Activated B cell treated with CpG ODN at 0.5 μM for 24 hours (primary cell): ENCODE data around the gene NEIL1. TPM values are rescaled to one million over a fixed set of nuclear protein-coding genes. Genes with fewer than 3 reads are reported as not detected.

Experiments used
- ATAC-seq: fragments of 200-7000 bp; cut with Tn5 transposase; one replicate; pipeline ENCODE4 v1.10.0; 2021; ENCODE audit warnings: low read depth, mild to moderate bottlenecking, moderate library complexity
- CTCF ChIA-PET: fragments of 350-600 bp; sonication (Branson Sonifier 250); formaldehyde crosslinking; loops from one replicate; lab custom pipeline; 2021; ENCODE audit warnings: antibody characterized with exemption; lab: Charles Lee
- POLR2A ChIA-PET: fragments of 350-600 bp; sonication (Branson Sonifier 250); formaldehyde crosslinking; loops from one replicate; lab custom pipeline; 2021; ENCODE audit warnings: antibody characterized with exemption; lab: Charles Lee
- DNase-seq: peaks from one replicate; pipeline ENCODE4 v3.0.0; 2022
- H3K27ac Mint-ChIP-seq: one replicate; pipeline ENCODE4 v1.8.0; 2020; ENCODE audit warnings: mixed read lengths
- H3K27me3 Mint-ChIP-seq: one replicate; pipeline ENCODE4 v1.8.0; 2021; ENCODE audit warnings: mixed read lengths
- H3K36me3 Mint-ChIP-seq: one replicate; pipeline ENCODE4 v1.8.0; 2021; ENCODE audit warnings: low read depth, mixed read lengths
- H3K4me1 Mint-ChIP-seq: one replicate; pipeline ENCODE4 v1.8.0; 2021; ENCODE audit warnings: mixed read lengths
- H3K4me3 Mint-ChIP-seq: one replicate; pipeline ENCODE4 v1.8.0; 2020; ENCODE audit warnings: mild to moderate bottlenecking, mixed read lengths
- H3K9me3 Mint-ChIP-seq: one replicate; pipeline ENCODE4 v1.8.0; 2020; ENCODE audit warnings: mixed read lengths
- CTCF ChIP-seq: fragments of 200-600 bp; IDR thresholded peaks from one replicate; pipeline ENCODE4 v1.8.0; 2022; ENCODE audit warnings: antibody characterized with exemption, mild to moderate bottlenecking
- intact Hi-C: fragments of 100-400 bp; cut with micrococcal nuclease; formaldehyde crosslinking; loops from one replicate; pipeline ENCODE4 v1.15.1; 2024
- total RNA-seq: library from RNA; stranded (reverse); gene quantifications from 2 replicates; pipeline ENCODE4 v1.2.3, GENCODE V29; 2022

The NEIL1 gene
- total RNA-seq, 1 donor from 2014 or later: 35.8 TPM

GRCh38 chr15:75354454-75354853, 7.6 kb downstream of the NEIL1 start:
- Mint-ChIP-seq H3K9me3 (peaks cover 7% of the 10 kb centered on the region), H3K27me3 (peaks cover 1% of the 10 kb centered on the region), H3K27ac (no peak overlapping the region), H3K4me3 (no peak overlapping the region), H3K4me1 (peaks cover 20% of the 10 kb centered on the region), H3K36me3 (peaks cover 27% of the 10 kb centered on the region)
- ATAC-seq (no peak), DNase-seq (no peak)
- intact Hi-C loops: no loop called here
- TF ChIP-seq CTCF: no peak
- CTCF ChIA-PET: interaction anchor here (1.1 kb wide), 1 partner anchor 13 kb away, joined by 5 read pairs; no protein-coding TSS in a partner anchor
- POLR2A ChIA-PET: interaction anchor here (0.6 to 1.9 kb wide), 3 partner anchors 14 to 353 kb away, joined by 3 to 10 read pairs (median 5); partner anchors contain the start of genes MAN2C1 and SIN3A

- DNase-seq (no peak), ATAC-seq (no peak)
- H3K4me1 Mint-ChIP-seq: peaks cover 11% of the 10 kb centered on the region
- H3K9me3 Mint-ChIP-seq: no peaks in the 10 kb centered on the region
- POLR2A ChIA-PET: interaction anchor here (0.9 to 1.9 kb wide), 2 partner anchors 13 to 96 kb away, joined by 3 to 10 read pairs; partner anchors contain the start of genes MAN2C1 and SIN3A
- H3K27ac Mint-ChIP-seq: no peak overlapping the region
- H3K27me3 Mint-ChIP-seq: no peaks in the 10 kb centered on the region
- CTCF ChIA-PET: no interaction called here
- no peak for TF ChIP-seq CTCF
- peaks cover 25% of the 10 kb centered on the region for H3K36me3 Mint-ChIP-seq
- no peak overlapping the region for H3K4me3 Mint-ChIP-seq
- intact Hi-C loops: no loop called here
Measured at GRCh38 chr15:75355369-75355768, 8.5 kb downstream of the NEIL1 start.

GRCh38 chr15:75356006-75356405, 9.2 kb downstream of the NEIL1 start:
- no peak overlapping the region for H3K4me3 Mint-ChIP-seq
- no peaks in the 10 kb centered on the region for H3K27me3 Mint-ChIP-seq
- POLR2A ChIA-PET: no interaction called here
- H3K27ac Mint-ChIP-seq: no peak overlapping the region
- peaks cover 28% of the 10 kb centered on the region for H3K36me3 Mint-ChIP-seq
- DNase-seq: no peak
- no peaks in the 10 kb centered on the region for H3K9me3 Mint-ChIP-seq
- TF ChIP-seq CTCF: no peak
- intact Hi-C loops: no loop called here
- ATAC-seq: no peak
- peaks cover 4% of the 10 kb centered on the region for H3K4me1 Mint-ChIP-seq
- CTCF ChIA-PET: no interaction called here

- POLR2A ChIA-PET: no interaction called here
- intact Hi-C loops: no loop called here
- H3K9me3 Mint-ChIP-seq: no peaks in the 10 kb centered on the region
- ATAC-seq (no peak), DNase-seq (no peak)
- TF ChIP-seq CTCF: no peak
- no peak overlapping the region for H3K4me3 Mint-ChIP-seq
- no peak overlapping the region for H3K27ac Mint-ChIP-seq
- no peaks in the 10 kb centered on the region for H3K4me1 Mint-ChIP-seq
- peaks cover 31% of the 10 kb centered on the region for H3K36me3 Mint-ChIP-seq
- H3K27me3 Mint-ChIP-seq: no peaks in the 10 kb centered on the region
- CTCF ChIA-PET: no interaction called here
Measured at GRCh38 chr15:75356517-75356916, 9.7 kb downstream of the NEIL1 start.

- ChIA-PET CTCF (no interaction called here), POLR2A (no interaction called here)
- H3K4me3 Mint-ChIP-seq: no peak overlapping the region
- H3K36me3 Mint-ChIP-seq: peaks cover 34% of the 10 kb centered on the region
- H3K27me3 Mint-ChIP-seq: no peaks in the 10 kb centered on the region
- DNase-seq (no peak), ATAC-seq (no peak)
- no peaks in the 10 kb centered on the region for H3K9me3 Mint-ChIP-seq
- no peaks in the 10 kb centered on the region for H3K4me1 Mint-ChIP-seq
- no peak overlapping the region for H3K27ac Mint-ChIP-seq
- TF ChIP-seq CTCF: no peak
- intact Hi-C loops: no loop called here
Measured at GRCh38 chr15:75357976-75358673, 11.3 kb downstream of the NEIL1 start.
